ENCODE data around the gene ATN1. TPM values are rescaled to one million over a fixed set of nuclear protein-coding genes. Genes with fewer than 3 reads are reported as not detected.
A peak's percentile ranks its signal among the peaks of the same experiment; 100 is the strongest.

ATN1 gene
- total RNA-seq, 2 experiments from 2014 or later, result 0.98 to 6.7 TPM

DNA sequence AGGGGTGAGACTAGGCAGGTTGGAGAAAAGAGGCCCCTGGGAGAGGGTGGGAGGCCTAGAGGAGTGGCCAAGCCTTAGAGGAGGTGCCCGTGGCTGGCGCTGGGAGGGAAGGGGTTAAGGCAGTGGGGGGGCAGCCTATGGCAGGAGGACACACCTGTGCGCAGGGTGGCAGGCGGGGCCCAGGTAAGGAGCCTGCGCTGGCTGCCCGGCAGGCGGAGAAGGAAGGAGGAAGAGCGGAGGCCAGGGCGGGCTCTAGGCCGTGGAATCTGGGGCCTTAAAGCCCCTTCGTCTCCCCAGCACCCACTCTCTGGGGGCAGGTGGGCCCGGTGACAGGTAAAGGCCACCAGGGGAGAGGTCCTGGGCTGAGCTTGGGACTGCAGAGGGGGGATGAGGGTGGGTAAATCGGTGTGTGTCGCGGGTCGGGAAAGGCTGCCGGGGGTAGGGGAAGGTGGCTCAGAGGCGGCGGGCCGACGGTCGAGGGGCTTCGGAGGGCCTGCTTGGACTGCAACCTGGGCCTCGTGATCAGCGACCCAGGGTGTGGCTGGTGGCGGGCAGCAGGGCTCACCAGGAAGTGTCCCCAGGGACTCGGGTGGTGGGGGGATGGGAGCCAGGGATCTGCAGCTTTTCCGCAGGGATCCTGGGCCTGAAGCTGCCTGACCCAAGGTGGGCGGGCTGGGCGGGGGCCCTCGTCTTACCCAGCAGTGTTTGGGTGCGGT is 35.4 kb downstream of the ATN1 start:
- ChIA-PET POLR2A (interaction anchor here (1.3 to 9.3 kb wide), 3 partner anchors 17 to 111 kb away, joined by 3 to 155 read pairs (median 55); partner anchors contain the start of genes C12orf57, RNU7-1 and USP5), CTCF (ENCODE audit: unreplicated experiment) (interaction anchor here (10.6 kb wide), 1 partner anchor 18 kb away, joined by 110 read pairs; the partner anchor contains the start of genes C12orf57 and RNU7-1)
- Histone ChIP-seq H3K9me3 (ENCODE audit: low read length) (no peaks in the 10 kb centered on the region), H3K9me2 (ENCODE audit: insufficient read depth, low read length) (no peaks in the 10 kb centered on the region), H4K20me1 (ENCODE audit: insufficient read depth, low read length) (no peaks in the 10 kb centered on the region), H3K36me3 (ENCODE audit: insufficient read depth, low read length) (peaks cover 46% of the 10 kb centered on the region), H3K27ac (ENCODE audit: low read depth, low read length, poor library complexity, severe bottlenecking) (no peak overlapping the region), H3K4me3 (ENCODE audit: low read depth, low read length, poor library complexity, severe bottlenecking) (no peak overlapping the region), H3K4me2 (ENCODE audit: low read length) (no peak overlapping the region), H3K79me2 (ENCODE audit: insufficient read depth, low read depth, low read length) (peaks cover 7% of the 10 kb centered on the region; the same call in 1 of the 2 replicates), H3K4me1 (ENCODE audit: insufficient read depth, low read length, poor library complexity, severe bottlenecking) (peaks cover 78% of the 10 kb centered on the region), H2AFZ (ENCODE audit: low read length) (no peak overlapping the region)
- TF ChIP-seq EZH2phosphoT487 (IDR thresholded peaks at IDR 0.05; ENCODE audit: borderline replicate concordance, low read depth, low read length) (no peak), CTCF (conservative IDR thresholded peaks at IDR 0.05; ENCODE audit: low read length) (no peak)
- no peak for DNase-seq (ENCODE audit: low spot score)
- intact Hi-C loops (cut with micrococcal nuclease; ENCODE audit: unreplicated experiment), result loop anchor here (5.0 kb wide), 1 partner anchor 91 kb away; the partner anchor contains the start of gene SPSB2
- BruUV-seq (replicated peaks), result no TSS peak

GRCh38 chr12:6963791-6964413 is 36.1 kb downstream of the ATN1 start:
- BruUV-seq (replicated peaks), result no TSS peak
- no peak for DNase-seq (ENCODE audit: low spot score)
- H3K4me1 ChIP-seq (ENCODE audit: insufficient read depth, low read length, poor library complexity, severe bottlenecking), result peaks cover 78% of the 10 kb centered on the region
- CTCF ChIA-PET (ENCODE audit: unreplicated experiment), result interaction anchor here (0.7 to 10.6 kb wide), 2 partner anchors 13 to 18 kb away, joined by 3 to 110 read pairs; partner anchors contain the start of genes C12orf57, PTPN6 and RNU7-1
- POLR2A ChIA-PET, result interaction anchor here (0.5 to 3.8 kb wide), 4 partner anchors 19 to 91 kb away, joined by 3 to 55 read pairs (median 5); partner anchors contain the start of genes C12orf57, RNU7-1 and SPSB2
- H3K9me3 ChIP-seq (ENCODE audit: low read length), result no peaks in the 10 kb centered on the region
- TF ChIP-seq EZH2phosphoT487 (IDR thresholded peaks at IDR 0.05; ENCODE audit: borderline replicate concordance, low read depth, low read length) (no peak), CTCF (conservative IDR thresholded peaks at IDR 0.05; ENCODE audit: low read length) (no peak)
- intact Hi-C loops (cut with micrococcal nuclease; ENCODE audit: unreplicated experiment), result loop anchor here (5.0 kb wide), 1 partner anchor 92 kb away; the partner anchor contains the start of gene SPSB2
- H2AFZ ChIP-seq (ENCODE audit: low read length), result no peak overlapping the region
- no peak overlapping the region for H3K4me2 ChIP-seq (ENCODE audit: low read length)
- H3K79me2 ChIP-seq (ENCODE audit: insufficient read depth, low read depth, low read length), result peaks cover 15% of the 10 kb centered on the region
- H3K9me2 ChIP-seq (ENCODE audit: insufficient read depth, low read length), result no peaks in the 10 kb centered on the region
- peaks cover 53% of the 10 kb centered on the region for H3K36me3 ChIP-seq (ENCODE audit: insufficient read depth, low read length)
- no peak overlapping the region for H3K4me3 ChIP-seq (ENCODE audit: low read depth, low read length, poor library complexity, severe bottlenecking)
- peak overlapping the region; percentile 64 for H3K27ac ChIP-seq (ENCODE audit: low read depth, low read length, poor library complexity, severe bottlenecking)
- no peaks in the 10 kb centered on the region for H4K20me1 ChIP-seq (ENCODE audit: insufficient read depth, low read length)

Data from OCI-LY7 (cell line).